Measurements from ENCODE around the gene FAM50A.

The FAM50A gene

GRCh38 chrX:154476821-154477220, 32.9 kb downstream of the FAM50A start:
- no peak overlapping the region for H3K27ac ChIP-seq

GRCh38 chrX:154477891-154478477, 34.0 kb downstream of the FAM50A start:
- peak overlapping the region; percentile 68 for H3K27ac ChIP-seq
- no peak for TF ChIP-seq CTCF (conservative IDR thresholded peaks at IDR 0.05)

More at GRCh38 chrX:154476821-154477220, 32.9 kb downstream of the FAM50A start:
- no peak for TF ChIP-seq CTCF (conservative IDR thresholded peaks at IDR 0.05)

- peak within 1 kb of the TSS; percentile 68 for H3K27ac ChIP-seq
- TF ChIP-seq CTCF (conservative IDR thresholded peaks at IDR 0.05), result no peak
These were observed 35.0 kb downstream of the FAM50A start, which contains the start of gene LAGE3 for GRCh38 chrX:154478728-154479622. Gene LAGE3, minus strand, starts transcription at chrX:154479281. Its CDS starts 366 bp downstream, at chrX:154478915.

GRCh38 chrX:154481195-154481594, 37.3 kb downstream of the FAM50A start:
- no peak overlapping the region for H3K27ac ChIP-seq
- no peak for TF ChIP-seq CTCF (conservative IDR thresholded peaks at IDR 0.05)

- no peak overlapping the region for H3K27ac ChIP-seq
- no peak for TF ChIP-seq CTCF (conservative IDR thresholded peaks at IDR 0.05)
These were observed 38.1 kb downstream of the FAM50A start for GRCh38 chrX:154481911-154482601.

GRCh38 chrX:154482786-154483185, 38.8 kb downstream of the FAM50A start:
- no peak overlapping the region for H3K27ac ChIP-seq
- no peak for TF ChIP-seq CTCF (conservative IDR thresholded peaks at IDR 0.05)

GRCh38 chrX:154483325-154483724, 39.4 kb downstream of the FAM50A start:
- H3K27ac ChIP-seq, result no peak overlapping the region
- TF ChIP-seq CTCF (conservative IDR thresholded peaks at IDR 0.05), result no peak
